GM23338 (cell line): Measurements from ENCODE around the gene PACS1. TPM values are rescaled to one million over a fixed set of nuclear protein-coding genes. Genes with fewer than 3 reads are reported as not detected.

Experiments
- ATAC-seq: fragments of 200-7000 bp; cut with Tn5 transposase; 3 replicates; pipeline ENCODE4 v1.9.1; 2020
- DNase-seq: peaks from one replicate; pipeline ENCODE4 v3.0.0-alpha.2; 2015; ENCODE audit warnings: low spot score
- H2AFZ ChIP-seq: fragments of 200-600 bp; sonication (generic); 2 replicates; pipeline ENCODE4 v1.8.0; 2016; ENCODE audit warnings: antibody characterized with exemption, mild to moderate bottlenecking, moderate library complexity
- H3F3A ChIP-seq: fragments of 200-600 bp; sonication (generic); replicated peaks from 2 replicates; pipeline ENCODE4 v1.8.0; 2017; ENCODE audit warnings: antibody characterized with exemption, mixed run types, low read depth
- H3K27ac ChIP-seq: fragments of 200-600 bp; sonication (generic); 2 replicates; pipeline ENCODE4 v1.6.1; 2016; ENCODE audit warnings: low read depth
- H3K27me3 ChIP-seq: fragments of 200-600 bp; sonication (generic); 2 replicates; pipeline ENCODE4 v1.8.0; 2016; ENCODE audit warnings: mild to moderate bottlenecking, mixed run types, moderate library complexity; ENCODE audit not compliant: insufficient read depth
- H3K36me3 ChIP-seq: fragments of 200-600 bp; sonication (generic); 2 replicates; pipeline ENCODE4 v1.8.0; 2016; ENCODE audit warnings: mild to moderate bottlenecking; ENCODE audit not compliant: insufficient read depth
- H3K4me1 ChIP-seq: fragments of 200-600 bp; sonication (generic); 2 replicates; pipeline ENCODE4 v1.8.0; 2016; ENCODE audit warnings: mild to moderate bottlenecking, moderate library complexity; ENCODE audit not compliant: insufficient read depth
- H3K4me2 ChIP-seq: fragments of 200-600 bp; sonication (generic); 2 replicates; pipeline ENCODE4 v1.7.1; 2017; ENCODE audit warnings: mixed run types
- H3K4me3 ChIP-seq: fragments of 200-600 bp; sonication (generic); 2 replicates; pipeline ENCODE4 v1.6.1; 2016; ENCODE audit warnings: mixed run types
- H3K79me2 ChIP-seq: fragments of 200-600 bp; sonication (generic); replicated peaks from 2 replicates; pipeline ENCODE4 v1.8.0; 2017; ENCODE audit warnings: mild to moderate bottlenecking; ENCODE audit not compliant: insufficient read depth
- H3K9me2 ChIP-seq: fragments of 200-600 bp; sonication (generic); 2 replicates; pipeline ENCODE4 v1.8.0; 2017; ENCODE audit not compliant: insufficient read depth
- H4K20me1 ChIP-seq: fragments of 200-600 bp; sonication (generic); replicated peaks from 2 replicates; pipeline ENCODE4 v1.8.0; 2017; ENCODE audit warnings: mild to moderate bottlenecking; ENCODE audit not compliant: insufficient read depth
- H3K27ac Mint-ChIP-seq: 2 replicates; pipeline ENCODE4 v1.8.0; 2020; ENCODE audit warnings: inconsistent platforms, mild to moderate bottlenecking, moderate library complexity, mixed read lengths
- H3K27me3 Mint-ChIP-seq: 3 replicates; pipeline ENCODE4 v1.8.0; 2022; ENCODE audit warnings: low read depth, mild to moderate bottlenecking, moderate library complexity, mixed read lengths, inconsistent platforms; ENCODE audit not compliant: insufficient read depth, poor library complexity
- H3K36me3 Mint-ChIP-seq: 3 replicates; pipeline ENCODE4 v1.8.0; 2021; ENCODE audit warnings: low read depth, mild to moderate bottlenecking, inconsistent platforms, moderate library complexity, mixed read lengths
- H3K4me1 Mint-ChIP-seq: 3 replicates; pipeline ENCODE4 v1.8.0; 2020; ENCODE audit warnings: mild to moderate bottlenecking, inconsistent platforms, mixed read lengths
- H3K4me3 Mint-ChIP-seq: 3 replicates; pipeline ENCODE4 v1.8.0; 2021; ENCODE audit warnings: moderate library complexity, mild to moderate bottlenecking, inconsistent platforms, mixed read lengths
- H3K9me3 Mint-ChIP-seq: 3 replicates; pipeline ENCODE4 v1.8.0; 2020; ENCODE audit warnings: moderate library complexity, mild to moderate bottlenecking, inconsistent platforms, mixed read lengths
- CREB1 ChIP-seq: fragments of 250-450 bp; sonication (Bioruptor Pico); IDR thresholded peaks from 2 replicates; pipeline ENCODE4 v1.5.0; 2020; ENCODE audit warnings: low read depth, mild to moderate bottlenecking, moderate library complexity
- EZH2 ChIP-seq: fragments of 200-600 bp; sonication (generic); IDR thresholded peaks from one replicate; pipeline ENCODE4 v1.8.0; 2017; ENCODE audit warnings: antibody characterized with exemption, mild to moderate bottlenecking, low read depth; ENCODE audit not compliant: unreplicated experiment
- NANOG ChIP-seq: IDR thresholded peaks from 2 replicates; pipeline ENCODE4 v1.6.1; 2016; ENCODE audit warnings: antibody characterized with exemption, borderline replicate concordance
- POLR2AphosphoS5 ChIP-seq: IDR thresholded peaks from 2 replicates; pipeline ENCODE4 v1.6.1; 2016; ENCODE audit warnings: antibody characterized with exemption, low read depth
- STAT1 ChIP-seq: IDR thresholded peaks from one replicate; pipeline ENCODE4 v1.6.1; 2016; ENCODE audit warnings: antibody characterized with exemption; ENCODE audit not compliant: unreplicated experiment
- ZNF114 ChIP-seq: fragments of 250-450 bp; sonication (Bioruptor Pico); IDR thresholded peaks from 2 replicates; pipeline ENCODE4 v1.5.0; 2020; ENCODE audit warnings: mild to moderate bottlenecking, moderate library complexity
- polyA plus RNA-seq: library from polyadenylated mRNA; unstranded; fragments of >200 nt; fragmentation: Nextera tagmentation; extraction: Ambion mirVana; gene quantifications from 2 replicates; pipeline ENCODE4 v1.2.1, GENCODE V29; 2016
- total RNA-seq: library from RNA; depleted of rRNA; stranded (reverse); fragments of >200 nt; shearing (Covaris generic); gene quantifications from 2 replicates; pipeline ENCODE4 v1.2.3, GENCODE V29; 2014
- TF ChIP-seq, protein P1 (sequence below): IDR thresholded peaks from 2 replicates; pipeline ENCODE4 v1.6.1; 2016; ENCODE audit warnings: antibody characterized with exemption
- TF ChIP-seq, protein P2 (sequence below), 2 experiments: fragments of 200-600 bp in 1 of 2; sonication (generic) in 1 of 2; conservative IDR thresholded peaks; 2 replicates each; pipeline versions ENCODE4 v1.5.1 to v1.6.1; 2016 to 2017; ENCODE audit warnings: antibody characterized with exemption in 2 of 2, low read depth in 2 of 2, mild to moderate bottlenecking in 2 of 2, moderate library complexity in 1 of 2
- TF ChIP-seq, protein P3 (sequence below): fragments of 250-450 bp; sonication (Bioruptor Pico); IDR thresholded peaks from 2 replicates; pipeline ENCODE4 v1.5.0; 2020; ENCODE audit warnings: mild to moderate bottlenecking, moderate library complexity

Gene PACS1
- total and polyA plus RNA-seq, 2 experiments from 2014 or later = 8.0 to 37.5 TPM

DNA sequence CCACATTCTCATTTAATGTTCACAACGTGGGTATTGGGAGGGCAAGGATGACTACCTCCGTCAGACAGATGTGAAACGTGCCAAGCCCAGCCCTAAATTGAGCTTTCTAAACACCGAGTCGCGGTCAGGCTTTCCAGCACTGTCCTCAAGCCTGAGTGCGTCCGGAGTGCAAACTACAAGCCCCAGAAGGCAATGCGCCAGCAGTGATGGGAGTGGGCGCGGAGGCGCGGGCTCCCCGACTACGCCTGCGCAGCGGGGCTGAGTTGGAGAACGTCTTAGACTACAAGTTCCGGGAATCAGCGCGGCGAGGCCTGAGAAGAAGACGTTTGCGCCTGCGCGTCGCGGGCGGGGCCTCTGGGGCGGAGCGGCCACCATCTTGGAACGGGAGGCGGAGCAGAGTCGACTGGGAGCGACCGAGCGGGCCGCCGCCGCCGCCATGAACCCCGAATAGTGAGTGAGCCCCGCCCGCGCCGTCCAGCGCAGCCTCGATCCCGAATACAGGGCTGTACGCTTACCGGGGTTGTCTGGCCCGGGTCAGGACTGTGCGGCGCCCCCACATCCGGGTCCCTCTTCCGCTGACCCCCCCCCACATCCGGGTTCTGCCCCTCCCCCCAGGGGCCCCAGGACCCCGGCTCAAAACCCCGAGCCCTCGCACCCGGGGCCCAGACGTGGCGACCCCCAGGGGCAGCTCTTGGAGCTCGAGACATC, 198.3 kb downstream of the PACS1 start, which contains the start of gene RAB1B:
Gene RAB1B, plus strand, starts transcription at position 396 of the 708 bp plus-strand sequence. Its CDS starts 41 bp downstream, at position 437.
- peak within 1 kb of the TSS; percentile 95 for H3K4me3 ChIP-seq
- DNase-seq (peak; percentile 100), ATAC-seq (peak; percentile 80)
- Mint-ChIP-seq H3K4me3 (peak within 1 kb of the TSS; percentile 93), H3K27ac (peak within 1 kb of the TSS; percentile 94), H3K36me3 (peaks cover 38% of the 10 kb centered on the region), H3K27me3 (peaks cover 9% of the 10 kb centered on the region), H3K4me1 (peaks cover 16% of the 10 kb centered on the region), H3K9me3 (no peaks in the 10 kb centered on the region)
- no peaks in the 10 kb centered on the region for H3K4me1 ChIP-seq
- TF ChIP-seq, protein P1, sequence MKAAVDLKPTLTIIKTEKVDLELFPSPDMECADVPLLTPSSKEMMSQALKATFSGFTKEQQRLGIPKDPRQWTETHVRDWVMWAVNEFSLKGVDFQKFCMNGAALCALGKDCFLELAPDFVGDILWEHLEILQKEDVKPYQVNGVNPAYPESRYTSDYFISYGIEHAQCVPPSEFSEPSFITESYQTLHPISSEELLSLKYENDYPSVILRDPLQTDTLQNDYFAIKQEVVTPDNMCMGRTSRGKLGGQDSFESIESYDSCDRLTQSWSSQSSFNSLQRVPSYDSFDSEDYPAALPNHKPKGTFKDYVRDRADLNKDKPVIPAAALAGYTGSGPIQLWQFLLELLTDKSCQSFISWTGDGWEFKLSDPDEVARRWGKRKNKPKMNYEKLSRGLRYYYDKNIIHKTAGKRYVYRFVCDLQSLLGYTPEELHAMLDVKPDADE = peak; percentile 91
- TF ChIP-seq, protein P2, sequence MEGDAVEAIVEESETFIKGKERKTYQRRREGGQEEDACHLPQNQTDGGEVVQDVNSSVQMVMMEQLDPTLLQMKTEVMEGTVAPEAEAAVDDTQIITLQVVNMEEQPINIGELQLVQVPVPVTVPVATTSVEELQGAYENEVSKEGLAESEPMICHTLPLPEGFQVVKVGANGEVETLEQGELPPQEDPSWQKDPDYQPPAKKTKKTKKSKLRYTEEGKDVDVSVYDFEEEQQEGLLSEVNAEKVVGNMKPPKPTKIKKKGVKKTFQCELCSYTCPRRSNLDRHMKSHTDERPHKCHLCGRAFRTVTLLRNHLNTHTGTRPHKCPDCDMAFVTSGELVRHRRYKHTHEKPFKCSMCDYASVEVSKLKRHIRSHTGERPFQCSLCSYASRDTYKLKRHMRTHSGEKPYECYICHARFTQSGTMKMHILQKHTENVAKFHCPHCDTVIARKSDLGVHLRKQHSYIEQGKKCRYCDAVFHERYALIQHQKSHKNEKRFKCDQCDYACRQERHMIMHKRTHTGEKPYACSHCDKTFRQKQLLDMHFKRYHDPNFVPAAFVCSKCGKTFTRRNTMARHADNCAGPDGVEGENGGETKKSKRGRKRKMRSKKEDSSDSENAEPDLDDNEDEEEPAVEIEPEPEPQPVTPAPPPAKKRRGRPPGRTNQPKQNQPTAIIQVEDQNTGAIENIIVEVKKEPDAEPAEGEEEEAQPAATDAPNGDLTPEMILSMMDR (conservative IDR thresholded peaks at IDR 0.05; ENCODE audit: low read depth in 2 of 2) = 0 out of 4 replicates have a peak, but pooled peaks of 1 of the 2 experiments have one; percentile 7
- TF ChIP-seq NANOG = no peak
- peak; percentile 66 for TF ChIP-seq POLR2AphosphoS5
- no peak for TF ChIP-seq EZH2
- no peak for TF ChIP-seq STAT1
- no peak for TF ChIP-seq ZNF114
- TF ChIP-seq, protein P3, sequence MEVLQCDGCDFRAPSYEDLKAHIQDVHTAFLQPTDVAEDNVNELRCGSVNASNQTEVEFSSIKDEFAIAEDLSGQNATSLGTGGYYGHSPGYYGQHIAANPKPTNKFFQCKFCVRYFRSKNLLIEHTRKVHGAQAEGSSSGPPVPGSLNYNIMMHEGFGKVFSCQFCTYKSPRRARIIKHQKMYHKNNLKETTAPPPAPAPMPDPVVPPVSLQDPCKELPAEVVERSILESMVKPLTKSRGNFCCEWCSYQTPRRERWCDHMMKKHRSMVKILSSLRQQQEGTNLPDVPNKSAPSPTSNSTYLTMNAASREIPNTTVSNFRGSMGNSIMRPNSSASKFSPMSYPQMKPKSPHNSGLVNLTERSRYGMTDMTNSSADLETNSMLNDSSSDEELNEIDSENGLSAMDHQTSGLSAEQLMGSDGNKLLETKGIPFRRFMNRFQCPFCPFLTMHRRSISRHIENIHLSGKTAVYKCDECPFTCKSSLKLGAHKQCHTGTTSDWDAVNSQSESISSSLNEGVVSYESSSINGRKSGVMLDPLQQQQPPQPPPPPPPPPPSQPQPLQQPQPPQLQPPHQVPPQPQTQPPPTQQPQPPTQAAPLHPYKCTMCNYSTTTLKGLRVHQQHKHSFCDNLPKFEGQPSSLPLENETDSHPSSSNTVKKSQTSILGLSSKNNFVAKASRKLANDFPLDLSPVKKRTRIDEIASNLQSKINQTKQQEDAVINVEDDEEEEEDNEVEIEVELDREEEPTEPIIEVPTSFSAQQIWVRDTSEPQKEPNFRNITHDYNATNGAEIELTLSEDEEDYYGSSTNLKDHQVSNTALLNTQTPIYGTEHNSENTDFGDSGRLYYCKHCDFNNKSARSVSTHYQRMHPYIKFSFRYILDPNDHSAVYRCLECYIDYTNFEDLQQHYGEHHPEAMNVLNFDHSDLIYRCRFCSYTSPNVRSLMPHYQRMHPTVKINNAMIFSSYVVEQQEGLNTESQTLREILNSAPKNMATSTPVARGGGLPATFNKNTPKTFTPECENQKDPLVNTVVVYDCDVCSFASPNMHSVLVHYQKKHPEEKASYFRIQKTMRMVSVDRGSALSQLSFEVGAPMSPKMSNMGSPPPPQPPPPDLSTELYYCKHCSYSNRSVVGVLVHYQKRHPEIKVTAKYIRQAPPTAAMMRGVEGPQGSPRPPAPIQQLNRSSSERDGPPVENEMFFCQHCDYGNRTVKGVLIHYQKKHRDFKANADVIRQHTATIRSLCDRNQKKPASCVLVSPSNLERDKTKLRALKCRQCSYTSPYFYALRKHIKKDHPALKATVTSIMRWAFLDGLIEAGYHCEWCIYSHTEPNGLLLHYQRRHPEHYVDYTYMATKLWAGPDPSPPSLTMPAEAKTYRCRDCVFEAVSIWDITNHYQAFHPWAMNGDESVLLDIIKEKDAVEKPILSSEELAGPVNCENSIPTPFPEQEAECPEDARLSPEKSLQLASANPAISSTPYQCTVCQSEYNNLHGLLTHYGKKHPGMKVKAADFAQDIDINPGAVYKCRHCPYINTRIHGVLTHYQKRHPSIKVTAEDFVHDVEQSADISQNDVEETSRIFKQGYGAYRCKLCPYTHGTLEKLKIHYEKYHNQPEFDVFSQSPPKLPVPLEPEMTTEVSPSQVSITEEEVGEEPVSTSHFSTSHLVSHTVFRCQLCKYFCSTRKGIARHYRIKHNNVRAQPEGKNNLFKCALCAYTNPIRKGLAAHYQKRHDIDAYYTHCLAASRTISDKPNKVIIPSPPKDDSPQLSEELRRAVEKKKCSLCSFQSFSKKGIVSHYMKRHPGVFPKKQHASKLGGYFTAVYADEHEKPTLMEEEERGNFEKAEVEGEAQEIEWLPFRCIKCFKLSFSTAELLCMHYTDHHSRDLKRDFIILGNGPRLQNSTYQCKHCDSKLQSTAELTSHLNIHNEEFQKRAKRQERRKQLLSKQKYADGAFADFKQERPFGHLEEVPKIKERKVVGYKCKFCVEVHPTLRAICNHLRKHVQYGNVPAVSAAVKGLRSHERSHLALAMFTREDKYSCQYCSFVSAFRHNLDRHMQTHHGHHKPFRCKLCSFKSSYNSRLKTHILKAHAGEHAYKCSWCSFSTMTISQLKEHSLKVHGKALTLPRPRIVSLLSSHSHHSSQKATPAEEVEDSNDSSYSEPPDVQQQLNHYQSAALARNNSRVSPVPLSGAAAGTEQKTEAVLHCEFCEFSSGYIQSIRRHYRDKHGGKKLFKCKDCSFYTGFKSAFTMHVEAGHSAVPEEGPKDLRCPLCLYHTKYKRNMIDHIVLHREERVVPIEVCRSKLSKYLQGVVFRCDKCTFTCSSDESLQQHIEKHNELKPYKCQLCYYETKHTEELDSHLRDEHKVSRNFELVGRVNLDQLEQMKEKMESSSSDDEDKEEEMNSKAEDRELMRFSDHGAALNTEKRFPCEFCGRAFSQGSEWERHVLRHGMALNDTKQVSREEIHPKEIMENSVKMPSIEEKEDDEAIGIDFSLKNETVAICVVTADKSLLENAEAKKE (CRISPR knock-in tag) = no peak
- TF ChIP-seq CREB1 (CRISPR knock-in tag) = no peak
- H3K27me3 ChIP-seq = no peaks in the 10 kb centered on the region
- 0 out of 2 replicates have a peak, but pooled peaks cover 14% of the 10 kb centered on the region for H3F3A ChIP-seq
- H3K9me2 ChIP-seq = no peaks in the 10 kb centered on the region
- peaks cover 7% of the 10 kb centered on the region for H4K20me1 ChIP-seq
- no peaks in the 10 kb centered on the region for H3K36me3 ChIP-seq
- peak within 1 kb of the TSS; percentile 86 for H3K27ac ChIP-seq
- H3K79me2 ChIP-seq = peaks cover 20% of the 10 kb centered on the region
- peak within 1 kb of the TSS; percentile 98 for H3K4me2 ChIP-seq
- peak within 1 kb of the TSS; percentile 11; the same call in 1 of the 2 replicates for H2AFZ ChIP-seq
